Endodermal cell (in vitro differentiated cells): ENCODE data around the gene USH1C. TPM values are rescaled to one million over a fixed set of nuclear protein-coding genes. Genes with fewer than 3 reads are reported as not detected.

Experiments
- DNase-seq: peaks from one replicate; pipeline ENCODE4 v3.0.0-alpha.2; 2017
- H3K27ac ChIP-seq: 2 replicates; pipeline ENCODE4 v1.5.1; 2013; ENCODE audit warnings: mild to moderate bottlenecking, low read depth, low read length, moderate library complexity
- H3K27me3 ChIP-seq: 2 replicates; pipeline ENCODE4 v1.6.1; 2013; ENCODE audit warnings: mild to moderate bottlenecking, low read length, moderate library complexity; ENCODE audit not compliant: insufficient read depth, control insufficient read depth, poor library complexity, severe bottlenecking
- H3K36me3 ChIP-seq: 2 replicates; pipeline ENCODE4 v1.7.0; 2013; ENCODE audit warnings: mild to moderate bottlenecking, low read length, moderate library complexity; ENCODE audit not compliant: control insufficient read depth, insufficient read depth
- H3K4me1 ChIP-seq: one replicate; pipeline ENCODE4 v1.7.0; 2013; ENCODE audit warnings: low read length; ENCODE audit not compliant: control insufficient read depth, insufficient read depth
- H3K4me3 ChIP-seq: 2 replicates; pipeline ENCODE4 v1.5.1; 2013; ENCODE audit warnings: mild to moderate bottlenecking, low read length, moderate library complexity
- H3K9ac ChIP-seq: 2 replicates; pipeline ENCODE4 v1.6.1; 2013; ENCODE audit warnings: mild to moderate bottlenecking, low read length, moderate library complexity; ENCODE audit not compliant: poor library complexity, severe bottlenecking; ENCODE audit errors: extremely low read depth
- H3K9me3 ChIP-seq: 2 replicates; pipeline ENCODE4 v1.6.1; 2013; ENCODE audit warnings: mild to moderate bottlenecking, low read length, moderate library complexity; ENCODE audit not compliant: control insufficient read depth
- H3K27ac Mint-ChIP-seq: 2 replicates; pipeline ENCODE4 v1.8.0; 2020; ENCODE audit warnings: mixed read lengths
- H3K27me3 Mint-ChIP-seq: 2 replicates; pipeline ENCODE4 v1.8.0; 2021; ENCODE audit warnings: mild to moderate bottlenecking, mixed read lengths; ENCODE audit not compliant: insufficient read depth
- H3K36me3 Mint-ChIP-seq: 2 replicates; pipeline ENCODE4 v1.8.0; 2020; ENCODE audit warnings: low read depth, mixed read lengths
- H3K4me1 Mint-ChIP-seq: 2 replicates; pipeline ENCODE4 v1.8.0; 2020; ENCODE audit warnings: mixed read lengths
- H3K4me3 Mint-ChIP-seq: 2 replicates; pipeline ENCODE4 v1.8.0; 2020; ENCODE audit warnings: mild to moderate bottlenecking, moderate library complexity, mixed read lengths
- H3K9me3 Mint-ChIP-seq: 2 replicates; pipeline ENCODE4 v1.8.0; 2020; ENCODE audit warnings: mild to moderate bottlenecking, mixed read lengths
- WGBS, 2 experiments: methylation state at CpG; one replicate each; pipeline versions ENCODE4 v1.1.5 to v1.1.7; 2013; ENCODE audit warnings: missing lambda C conversion rate in 2 of 2, mixed read lengths in 1 of 2; ENCODE audit not compliant: insufficient coverage in 1 of 2, insufficient read length in 1 of 2; 5-methylcytosine and 5-hydroxymethylcytosine counted together
- total RNA-seq, 2 donors: library from RNA; stranded (reverse); fragmentation: NEBNext Ultra II Directional in 1 of 2; extraction: Animal tissue kit (Norgen Biotek cat#: 25700) in 1 of 2; gene quantifications; 2 replicates in 1 of 2; 3 replicates in 1 of 2; pipeline ENCODE4 v1.2.1, GENCODE V29; 2021
- TF ChIP-seq, protein P1 (sequence below): fragments of 200-600 bp; sonication (generic); conservative IDR thresholded peaks from 2 replicates; pipeline ENCODE4 v1.5.0; 2021; ENCODE audit warnings: antibody characterized with exemption, mild to moderate bottlenecking

The USH1C gene
- total RNA-seq, 2 donors from 2014 or later = 1.5 to 2.8 TPM

DNA sequence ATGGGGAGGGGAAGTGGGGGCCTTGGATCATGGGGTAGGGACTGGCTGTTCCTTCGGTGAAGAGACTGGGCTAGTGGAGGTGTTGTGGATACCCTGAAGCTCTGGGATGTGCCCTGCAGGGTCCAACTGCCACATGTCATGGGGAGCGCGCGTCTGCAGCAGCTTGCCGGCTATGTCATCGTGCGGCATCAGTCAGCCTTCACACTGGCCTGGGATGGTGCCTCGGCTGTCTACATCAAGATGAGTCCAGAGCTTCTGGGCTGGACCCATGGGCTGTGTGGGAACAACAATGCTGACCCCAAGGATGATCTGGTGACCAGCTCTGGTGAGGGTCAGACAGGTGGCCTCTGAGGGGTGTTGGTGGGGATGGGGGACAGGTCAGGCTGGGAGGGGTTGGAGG lies 12.8 kb upstream of the USH1C start:
- Mint-ChIP-seq H3K27me3 (peaks cover 81% of the 10 kb centered on the region), H3K27ac (no peak overlapping the region), H3K4me3 (no peak overlapping the region), H3K9me3 (no peaks in the 10 kb centered on the region), H3K36me3 (no peaks in the 10 kb centered on the region), H3K4me1 (peaks cover 9% of the 10 kb centered on the region)
- Histone ChIP-seq H3K9me3 (no peaks in the 10 kb centered on the region), H3K4me1 (no peaks in the 10 kb centered on the region), H3K9ac (no peak overlapping the region), H3K27ac (no peak overlapping the region), H3K4me3 (no peak overlapping the region), H3K27me3 (peaks cover 83% of the 10 kb centered on the region), H3K36me3 (no peaks in the 10 kb centered on the region)
- no peak for DNase-seq
- TF ChIP-seq, protein P1, sequence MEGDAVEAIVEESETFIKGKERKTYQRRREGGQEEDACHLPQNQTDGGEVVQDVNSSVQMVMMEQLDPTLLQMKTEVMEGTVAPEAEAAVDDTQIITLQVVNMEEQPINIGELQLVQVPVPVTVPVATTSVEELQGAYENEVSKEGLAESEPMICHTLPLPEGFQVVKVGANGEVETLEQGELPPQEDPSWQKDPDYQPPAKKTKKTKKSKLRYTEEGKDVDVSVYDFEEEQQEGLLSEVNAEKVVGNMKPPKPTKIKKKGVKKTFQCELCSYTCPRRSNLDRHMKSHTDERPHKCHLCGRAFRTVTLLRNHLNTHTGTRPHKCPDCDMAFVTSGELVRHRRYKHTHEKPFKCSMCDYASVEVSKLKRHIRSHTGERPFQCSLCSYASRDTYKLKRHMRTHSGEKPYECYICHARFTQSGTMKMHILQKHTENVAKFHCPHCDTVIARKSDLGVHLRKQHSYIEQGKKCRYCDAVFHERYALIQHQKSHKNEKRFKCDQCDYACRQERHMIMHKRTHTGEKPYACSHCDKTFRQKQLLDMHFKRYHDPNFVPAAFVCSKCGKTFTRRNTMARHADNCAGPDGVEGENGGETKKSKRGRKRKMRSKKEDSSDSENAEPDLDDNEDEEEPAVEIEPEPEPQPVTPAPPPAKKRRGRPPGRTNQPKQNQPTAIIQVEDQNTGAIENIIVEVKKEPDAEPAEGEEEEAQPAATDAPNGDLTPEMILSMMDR = no peak
- 94 to 100% methylated on average over 5 to 8 of the region's 8 CpGs for WGBS, 2 experiments

DNA sequence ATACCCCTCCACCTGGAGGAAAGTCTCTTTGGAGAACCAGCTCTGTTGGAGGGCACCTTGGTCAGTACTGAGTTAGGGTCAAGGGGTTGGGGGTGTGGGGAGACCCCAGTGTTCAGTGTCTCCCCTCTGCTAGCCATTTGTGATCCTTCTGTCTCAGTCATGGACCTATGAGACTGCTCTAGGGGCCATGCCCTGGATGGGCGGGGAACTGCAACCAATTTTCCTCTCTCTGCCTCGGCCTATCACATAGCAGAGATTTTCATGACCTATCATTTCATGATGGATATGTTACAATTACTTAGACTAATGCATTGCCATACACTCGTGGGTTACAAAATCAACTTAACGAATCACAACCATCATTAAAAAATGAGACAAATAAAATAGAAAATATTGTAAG lies 10.3 kb upstream of the USH1C start:
- Mint-ChIP-seq H3K36me3 (no peaks in the 10 kb centered on the region), H3K27me3 (peaks cover 70% of the 10 kb centered on the region), H3K4me1 (no peaks in the 10 kb centered on the region), H3K27ac (no peak overlapping the region), H3K9me3 (no peaks in the 10 kb centered on the region), H3K4me3 (no peak overlapping the region)
- Histone ChIP-seq H3K4me1 (no peaks in the 10 kb centered on the region), H3K9ac (no peak overlapping the region), H3K36me3 (no peaks in the 10 kb centered on the region), H3K9me3 (no peaks in the 10 kb centered on the region), H3K4me3 (no peak overlapping the region), H3K27me3 (peaks cover 62% of the 10 kb centered on the region), H3K27ac (no peak overlapping the region)
- WGBS, 2 experiments = 88% methylated on average over 4 of the region's 4 CpGs; no CpG with 5 or more reads in 1 of the 2 experiments
- TF ChIP-seq, protein P1 = peak; percentile 44
- no peak for DNase-seq

GRCh38 chr11:17553249-17553546 lies 9.0 kb upstream of the USH1C start:
- H3K27ac ChIP-seq = no peak overlapping the region
- DNase-seq = no peak

More at GRCh38 chr11:17553249-17553546, 9.0 kb upstream of the USH1C start:
- Histone ChIP-seq H3K9me3 (no peaks in the 10 kb centered on the region), H3K27me3 (peaks cover 49% of the 10 kb centered on the region), H3K9ac (no peak overlapping the region), H3K4me1 (no peaks in the 10 kb centered on the region), H3K4me3 (no peak overlapping the region), H3K36me3 (no peaks in the 10 kb centered on the region)
- Mint-ChIP-seq H3K9me3 (no peaks in the 10 kb centered on the region), H3K27ac (no peak overlapping the region), H3K36me3 (no peaks in the 10 kb centered on the region), H3K27me3 (peaks cover 59% of the 10 kb centered on the region), H3K4me3 (no peak overlapping the region), H3K4me1 (peaks cover 2% of the 10 kb centered on the region)
- WGBS, 2 experiments = 85 to 94% methylated on average over 4 to 7 of the region's 7 CpGs
- TF ChIP-seq, protein P1 = no peak
